HG03045 (cell line): ENCODE data around the gene EPHB4.
"Not testable (repeated sequence)": the region's sequence is repeated elsewhere in the genome, so short reads cannot be mapped to it uniquely, and the experiment has no call there.

Experiments used
- ATAC-seq: cut with Tn5 transposase; IDR thresholded peaks from one replicate; pipeline ENCODE4 v1.9.1; 2021; ENCODE audit warnings: mild to moderate bottlenecking, moderate library complexity; ENCODE audit not compliant: unreplicated experiment

Gene EPHB4

GRCh38 chr7:100822236-100823139 is 4.8 kb downstream of the EPHB4 start:
- no peak for ATAC-seq

- ATAC-seq = no peak
These were observed 7.7 kb downstream of the EPHB4 start for GRCh38 chr7:100819586-100819985.

GRCh38 chr7:100818825-100819224 is 8.5 kb downstream of the EPHB4 start:
- ATAC-seq = no peak

GRCh38 chr7:100818366-100818765 is 9.0 kb downstream of the EPHB4 start:
- ATAC-seq = no peak

- no peak for ATAC-seq
These were observed 10.2 kb downstream of the EPHB4 start for GRCh38 chr7:100817097-100817496.

GRCh38 chr7:100816515-100816914 is 10.8 kb downstream of the EPHB4 start:
- ATAC-seq = not testable (repeated sequence)

GRCh38 chr7:100812729-100813128 is 14.6 kb downstream of the EPHB4 start:
- no peak for ATAC-seq

- no peak for ATAC-seq
These were observed 15.8 kb downstream of the EPHB4 start for GRCh38 chr7:100811480-100811879.

- ATAC-seq = no peak
These were observed 18.9 kb downstream of the EPHB4 start for GRCh38 chr7:100808354-100808875.

- not testable (repeated sequence) for ATAC-seq
These were observed 20.4 kb downstream of the EPHB4 start for GRCh38 chr7:100806883-100807282.

GRCh38 chr7:100806276-100806675 is 21.0 kb downstream of the EPHB4 start:
- no peak for ATAC-seq

- ATAC-seq = no peak
These were observed 22.5 kb downstream of the EPHB4 start for GRCh38 chr7:100804681-100805431.

- ATAC-seq = peak; percentile 95
These were observed 23.7 kb downstream of the EPHB4 start for GRCh38 chr7:100803398-100804161.

GRCh38 chr7:100802951-100803350 is 24.4 kb downstream of the EPHB4 start:
- ATAC-seq = no peak

- no peak for ATAC-seq
These were observed 25.3 kb downstream of the EPHB4 start for GRCh38 chr7:100801833-100802568.

- ATAC-seq = no peak
These were observed 28.1 kb downstream of the EPHB4 start for GRCh38 chr7:100799037-100799896.

GRCh38 chr7:100794741-100795140 is 32.6 kb downstream of the EPHB4 start:
- ATAC-seq = no peak

GRCh38 chr7:100793806-100794660 is 33.3 kb downstream of the EPHB4 start:
- ATAC-seq = no peak
